ENCODE results near the gene ATP5MC3.
A peak's percentile ranks its signal among the peaks of the same experiment; 100 is the strongest.

The ATP5MC3 gene

GRCh38 chr2:175152242-175152641 is 29.3 kb downstream of the ATP5MC3 start:
- no peak for TF ChIP-seq CTCF (conservative IDR thresholded peaks at IDR 0.05)
- H3K27ac ChIP-seq, result no peak overlapping the region

- no peak overlapping the region for H3K27ac ChIP-seq
Observed at GRCh38 chr2:175151791-175152190, 29.7 kb downstream of the ATP5MC3 start.

GRCh38 chr2:175147186-175147585 is 34.3 kb downstream of the ATP5MC3 start:
- H3K27ac ChIP-seq, result no peak overlapping the region
- TF ChIP-seq CTCF (conservative IDR thresholded peaks at IDR 0.05), result no peak

More at GRCh38 chr2:175151791-175152190, 29.7 kb downstream of the ATP5MC3 start:
- no peak for TF ChIP-seq CTCF (conservative IDR thresholded peaks at IDR 0.05)

- no peak overlapping the region for H3K27ac ChIP-seq
- TF ChIP-seq CTCF (conservative IDR thresholded peaks at IDR 0.05), result no peak
Observed at GRCh38 chr2:175143678-175144077, 37.8 kb downstream of the ATP5MC3 start.

- no peak for TF ChIP-seq CTCF (conservative IDR thresholded peaks at IDR 0.05)
Observed at GRCh38 chr2:175143191-175143590, 38.3 kb downstream of the ATP5MC3 start.

GRCh38 chr2:175140332-175140731 is 41.2 kb downstream of the ATP5MC3 start:
- no peak for TF ChIP-seq CTCF (conservative IDR thresholded peaks at IDR 0.05)
- no peak overlapping the region for H3K27ac ChIP-seq

More at GRCh38 chr2:175143191-175143590, 38.3 kb downstream of the ATP5MC3 start:
- H3K27ac ChIP-seq, result no peak overlapping the region

- H3K27ac ChIP-seq, result peak overlapping the region; percentile 28
Observed at GRCh38 chr2:175137793-175138192, 43.7 kb downstream of the ATP5MC3 start.

More at GRCh38 chr2:175137793-175138192, 43.7 kb downstream of the ATP5MC3 start:
- no peak for TF ChIP-seq CTCF (conservative IDR thresholded peaks at IDR 0.05)
